Neural progenitor cell (in vitro differentiated cells): Measurements from ENCODE around the gene SLFN12L. TPM values are rescaled to one million over a fixed set of nuclear protein-coding genes. Genes with fewer than 3 reads are reported as not detected.

Experiments used
- DNase-seq: peaks from one replicate; pipeline ENCODE4 v3.0.0-alpha.2; 2016; ENCODE audit warnings: low spot score
- H2AFZ ChIP-seq: fragments of 200-600 bp; sonication (generic); replicated peaks from 2 replicates; pipeline ENCODE4 v1.6.1; 2016; ENCODE audit warnings: antibody characterized with exemption
- H3F3A ChIP-seq: fragments of 200-600 bp; sonication (generic); 2 replicates; pipeline ENCODE4 v1.6.1; 2016; ENCODE audit warnings: antibody characterized with exemption, low read depth
- H3K27ac ChIP-seq: fragments of 200-600 bp; sonication (generic); 2 replicates; pipeline ENCODE4 v1.5.1; 2016; ENCODE audit warnings: mild to moderate bottlenecking
- H3K27me3 ChIP-seq: fragments of 200-600 bp; sonication (generic); 2 replicates; pipeline ENCODE4 v1.6.1; 2016; ENCODE audit warnings: mild to moderate bottlenecking, moderate library complexity
- H3K36me3 ChIP-seq: fragments of 200-600 bp; sonication (generic); 2 replicates; pipeline ENCODE4 v1.5.1; 2016
- H3K4me1 ChIP-seq: fragments of 200-600 bp; sonication (generic); 2 replicates; pipeline ENCODE4 v1.6.1; 2016; ENCODE audit warnings: mixed run types
- H3K4me2 ChIP-seq: fragments of 200-600 bp; sonication (generic); 2 replicates; pipeline ENCODE4 v1.6.1; 2016
- H3K4me3 ChIP-seq: fragments of 200-600 bp; sonication (generic); 2 replicates; pipeline ENCODE4 v1.5.1; 2016
- H3K79me2 ChIP-seq: fragments of 200-600 bp; sonication (generic); 2 replicates; pipeline ENCODE4 v1.6.1; 2016; ENCODE audit warnings: low read depth
- H3K9ac ChIP-seq: fragments of 200-600 bp; sonication (generic); 2 replicates; pipeline ENCODE4 v1.6.1; 2016
- H3K9me3 ChIP-seq: fragments of 200-600 bp; sonication (generic); 2 replicates; pipeline ENCODE4 v1.5.1; 2016; ENCODE audit warnings: low read depth
- H4K20me1 ChIP-seq: fragments of 200-600 bp; sonication (generic); 2 replicates; pipeline ENCODE4 v1.6.1; 2016; ENCODE audit warnings: low read depth
- H3K27ac Mint-ChIP-seq: 3 replicates; pipeline ENCODE4 v1.8.0; 2021; ENCODE audit warnings: mixed read lengths
- H3K27me3 Mint-ChIP-seq: 2 replicates; pipeline ENCODE4 v1.8.0; 2022; ENCODE audit warnings: low read depth, mild to moderate bottlenecking, inconsistent platforms, moderate library complexity, mixed read lengths; ENCODE audit not compliant: insufficient read depth
- H3K36me3 Mint-ChIP-seq: 3 replicates; pipeline ENCODE4 v1.8.0; 2021; ENCODE audit warnings: mixed read lengths
- H3K4me1 Mint-ChIP-seq: 3 replicates; pipeline ENCODE4 v1.8.0; 2021; ENCODE audit warnings: mixed read lengths
- H3K4me3 Mint-ChIP-seq: 3 replicates; pipeline ENCODE4 v1.8.0; 2021; ENCODE audit warnings: mild to moderate bottlenecking, moderate library complexity, mixed read lengths
- H3K9me3 Mint-ChIP-seq: 3 replicates; pipeline ENCODE4 v1.8.0; 2020; ENCODE audit warnings: mixed read lengths
- CTCF ChIP-seq: fragments of 200-600 bp; sonication (generic); IDR thresholded peaks from 2 replicates; pipeline ENCODE4 v1.5.1; 2017; ENCODE audit warnings: antibody characterized with exemption, mild to moderate bottlenecking
- EZH2 ChIP-seq: fragments of 200-600 bp; sonication (generic); IDR thresholded peaks from 2 replicates; pipeline ENCODE4 v1.6.1; 2017; ENCODE audit warnings: antibody characterized with exemption, mild to moderate bottlenecking, moderate library complexity
- EZH2phosphoT487 ChIP-seq: fragments of 200-600 bp; sonication (generic); IDR thresholded peaks from 2 replicates; pipeline ENCODE4 v1.6.1; 2017; ENCODE audit warnings: antibody characterized with exemption
- total RNA-seq: library from RNA; depleted of rRNA; stranded (reverse); fragments of >200 nt; gene quantifications from 2 replicates; pipeline ENCODE4 v1.2.3, GENCODE V29; 2015; ENCODE audit warnings: low replicate concordance

SLFN12L gene
- total RNA-seq, 1 donor from 2014 or later = not detected

- no peak overlapping the region for H3K4me2 ChIP-seq
- no peaks in the 10 kb centered on the region for H3K4me1 Mint-ChIP-seq
- TF ChIP-seq EZH2 (no peak), CTCF (no peak), EZH2phosphoT487 (no peak)
- peaks cover 60% of the 10 kb centered on the region for H3K27me3 ChIP-seq
- H3K27ac Mint-ChIP-seq = no peak overlapping the region
- H3K4me3 Mint-ChIP-seq = no peak overlapping the region
- no peaks in the 10 kb centered on the region for H3K79me2 ChIP-seq
- no peak overlapping the region for H2AFZ ChIP-seq
- no peak overlapping the region for H3K27ac ChIP-seq
- no peaks in the 10 kb centered on the region for H3K9me3 Mint-ChIP-seq
- no peaks in the 10 kb centered on the region for H3F3A ChIP-seq
- no peaks in the 10 kb centered on the region for H3K36me3 Mint-ChIP-seq
- H3K9me3 ChIP-seq = no peaks in the 10 kb centered on the region
- H3K27me3 Mint-ChIP-seq = peaks cover 8% of the 10 kb centered on the region
- H3K4me1 ChIP-seq = no peaks in the 10 kb centered on the region
- no peaks in the 10 kb centered on the region for H4K20me1 ChIP-seq
- no peak for DNase-seq
- H3K4me3 ChIP-seq = no peak overlapping the region
- no peaks in the 10 kb centered on the region for H3K36me3 ChIP-seq
- H3K9ac ChIP-seq = no peak overlapping the region
These were observed 6.4 kb upstream of the SLFN12L start for GRCh38 chr17:35543856-35544255.

GRCh38 chr17:35542990-35543389, 5.5 kb upstream of the SLFN12L start:
- no peak overlapping the region for H2AFZ ChIP-seq
- Mint-ChIP-seq H3K36me3 (no peaks in the 10 kb centered on the region), H3K27me3 (peaks cover 8% of the 10 kb centered on the region), H3K4me1 (no peaks in the 10 kb centered on the region), H3K9me3 (no peaks in the 10 kb centered on the region), H3K27ac (no peak overlapping the region), H3K4me3 (no peak overlapping the region)
- H3K27me3 ChIP-seq = peaks cover 51% of the 10 kb centered on the region
- H3K9me3 ChIP-seq = no peaks in the 10 kb centered on the region
- TF ChIP-seq CTCF = no peak
- no peak for TF ChIP-seq EZH2
- no peak for TF ChIP-seq EZH2phosphoT487
- H3K4me3 ChIP-seq = no peak overlapping the region
- H3F3A ChIP-seq = no peaks in the 10 kb centered on the region
- no peaks in the 10 kb centered on the region for H4K20me1 ChIP-seq
- no peak for DNase-seq
- H3K4me1 ChIP-seq = no peaks in the 10 kb centered on the region
- H3K79me2 ChIP-seq = no peaks in the 10 kb centered on the region
- H3K36me3 ChIP-seq = no peaks in the 10 kb centered on the region
- no peak overlapping the region for H3K9ac ChIP-seq
- H3K27ac ChIP-seq = no peak overlapping the region
- H3K4me2 ChIP-seq = no peak overlapping the region

- no peak overlapping the region for H3K27ac ChIP-seq
- no peak overlapping the region for H3K4me3 Mint-ChIP-seq
- no peak overlapping the region for H3K9ac ChIP-seq
- H3K4me1 Mint-ChIP-seq = no peaks in the 10 kb centered on the region
- no peaks in the 10 kb centered on the region for H3K36me3 Mint-ChIP-seq
- H3K27me3 ChIP-seq = peaks cover 38% of the 10 kb centered on the region
- TF ChIP-seq CTCF (no peak), EZH2 (no peak), EZH2phosphoT487 (no peak)
- no peaks in the 10 kb centered on the region for H3K4me1 ChIP-seq
- no peak for DNase-seq
- no peaks in the 10 kb centered on the region for H3K79me2 ChIP-seq
- no peak overlapping the region for H2AFZ ChIP-seq
- H3K9me3 ChIP-seq = no peaks in the 10 kb centered on the region
- H3K27ac Mint-ChIP-seq = no peak overlapping the region
- no peaks in the 10 kb centered on the region for H3K9me3 Mint-ChIP-seq
- no peaks in the 10 kb centered on the region for H3K36me3 ChIP-seq
- no peak overlapping the region for H3K4me2 ChIP-seq
- peaks cover 5% of the 10 kb centered on the region for H3K27me3 Mint-ChIP-seq
- H3F3A ChIP-seq = no peaks in the 10 kb centered on the region
- H3K4me3 ChIP-seq = no peak overlapping the region
- H4K20me1 ChIP-seq = no peaks in the 10 kb centered on the region
These were observed 4.0 kb upstream of the SLFN12L start for GRCh38 chr17:35541434-35541833.
